HCT116 (cell line): ENCODE measurements around the gene NCOA1. TPM values are rescaled to one million over a fixed set of nuclear protein-coding genes. Genes with fewer than 3 reads are reported as not detected.

ENCODE experiments used
- ATAC-seq: fragments of 200-7000 bp; cut with Tn5 transposase; 2 replicates; pipeline ENCODE4 v1.9.1; 2020; ENCODE audit warnings: mild to moderate bottlenecking, moderate library complexity
- BruUV-seq: library from RNA; stranded (reverse); fragments of 400-500 nt; replicated peaks from 2 replicates; lab custom pipeline; 2021; lab: Mats Ljungman, UMichigan
- CTCF ChIA-PET: fragments of 300-600 bp; sonication (Branson Sonifier 250); formaldehyde crosslinking; loops from one replicate; lab custom pipeline; 2021; ENCODE audit warnings: antibody characterized with exemption; lab: Charles Lee
- POLR2A ChIA-PET: fragments of 300-600, 350-600 bp; sonication (Branson Sonifier 250); formaldehyde crosslinking; loops from one replicate; lab custom pipeline; 2021; ENCODE audit warnings: antibody characterized with exemption; lab: Charles Lee
- RAD21 ChIA-PET, 2 experiments: fragments of 300-600 bp; sonication (Branson Sonifier 250); formaldehyde crosslinking; loops; one replicate each; lab custom pipeline; 2023; ENCODE audit warnings: low total read pairs in 2 of 2; ENCODE audit not compliant: uncharacterized antibody in 2 of 2, unreplicated experiment in 2 of 2, low non-redundant PET in 1 of 2; lab: Charles Lee
- DNase-seq: peaks from one replicate; pipeline ENCODE4 v3.0.0-alpha.2; 2010; ENCODE audit warnings: low read depth, low spot score
- H2AFZ ChIP-seq: fragments of 200-600 bp; shearing (Covaris generic), sonication (generic); 2 replicates; pipeline ENCODE4 v1.6.1; 2017; ENCODE audit warnings: low read depth, mixed run types, mixed read lengths, antibody characterized with exemption, low read length; ENCODE audit not compliant: poor library complexity, severe bottlenecking
- H3K27ac ChIP-seq: 2 replicates; pipeline ENCODE4 v1.5.1; 2012; ENCODE audit warnings: low read depth, low read length
- H3K27me3 ChIP-seq: fragments of 200-600 bp; sonication (generic); 2 replicates; pipeline ENCODE4 v1.6.1; 2016; ENCODE audit warnings: mixed run types, low read length, mixed read lengths; ENCODE audit not compliant: insufficient read depth
- H3K36me3 ChIP-seq, 2 experiments: fragments of 200-500 bp in 1 of 2; fragments of 200-600 bp in 1 of 2; sonication (Bioruptor generic) in 1 of 2; sonication (generic) in 1 of 2; 2 replicates each; pipeline versions ENCODE4 v1.5.1 to v1.6.1; 2014 to 2016; ENCODE audit warnings: low read length in 2 of 2, inconsistent platforms in 1 of 2, mixed read lengths in 1 of 2, mixed run types in 1 of 2; ENCODE audit not compliant: insufficient read depth in 2 of 2, control insufficient read depth in 1 of 2
- H3K4me1 ChIP-seq, 2 experiments: fragments of 200-600 bp in 1 of 2; sonication (generic) in 1 of 2; 2 replicates each; pipeline versions ENCODE4 v1.5.1 to v1.6.1; 2012 to 2017; ENCODE audit warnings: low read length in 2 of 2, inconsistent platforms in 1 of 2, mild to moderate bottlenecking in 1 of 2, mixed read lengths in 1 of 2, mixed run types in 1 of 2, moderate library complexity in 1 of 2; ENCODE audit not compliant: insufficient read depth in 2 of 2, control insufficient read depth in 1 of 2
- H3K4me2 ChIP-seq: fragments of 200-600 bp; sonication (generic); 2 replicates; pipeline ENCODE4 v1.6.1; 2017; ENCODE audit warnings: mixed run types, low read length, mixed read lengths
- H3K4me3 ChIP-seq, 2 experiments: fragments of 200-600 bp in 1 of 2; sonication (generic) in 1 of 2; replicated peaks in 1 of 2; 2 replicates each; pipeline ENCODE4 v1.5.1; 2011 to 2016; ENCODE audit warnings: low read length in 2 of 2, control low read depth in 1 of 2, low read depth in 1 of 2, mild to moderate bottlenecking in 1 of 2, mixed read lengths in 1 of 2, mixed run types in 1 of 2
- H3K79me2 ChIP-seq: fragments of 200-600 bp; sonication (generic); 2 replicates; pipeline ENCODE4 v1.6.1; 2017; ENCODE audit warnings: mild to moderate bottlenecking, mixed run types, low read length, moderate library complexity, mixed read lengths; ENCODE audit not compliant: insufficient read depth
- H3K9ac ChIP-seq: fragments of 200-600 bp; sonication (generic); 2 replicates; pipeline ENCODE4 v1.6.1; 2016; ENCODE audit warnings: low read length, mixed read lengths
- H3K9me2 ChIP-seq: fragments of 200-600 bp; sonication (generic), shearing (Covaris generic); 2 replicates; pipeline ENCODE4 v1.6.1; 2017; ENCODE audit warnings: mixed run types, mild to moderate bottlenecking, moderate library complexity; ENCODE audit not compliant: insufficient read depth
- H3K9me3 ChIP-seq, 2 experiments: fragments of 200-500 bp in 1 of 2; fragments of 200-600 bp in 1 of 2; sonication (Bioruptor generic) in 1 of 2; sonication (generic) in 1 of 2; 2 replicates each; pipeline ENCODE4 v1.6.1; 2014 to 2017; ENCODE audit warnings: low read length in 2 of 2, mixed read lengths in 2 of 2, inconsistent platforms in 1 of 2, low read depth in 1 of 2, mild to moderate bottlenecking in 1 of 2, mixed run types in 1 of 2, moderate library complexity in 1 of 2; ENCODE audit not compliant: control insufficient read depth in 1 of 2, insufficient read depth in 1 of 2
- H4K20me1 ChIP-seq: fragments of 200-600 bp; sonication (generic), shearing (Covaris generic); 2 replicates; pipeline ENCODE4 v1.6.1; 2017; ENCODE audit warnings: mixed run types, mild to moderate bottlenecking, moderate library complexity; ENCODE audit not compliant: insufficient read depth
- CBX3 ChIP-seq: IDR thresholded peaks from 2 replicates; pipeline ENCODE4 v1.6.1; 2012; ENCODE audit warnings: low read depth
- CEBPB ChIP-seq: IDR thresholded peaks from 2 replicates; pipeline ENCODE4 v1.6.1; 2012; ENCODE audit warnings: low read depth
- CTCF ChIP-seq, 3 experiments: fragments of 200-600 bp in 1 of 3; sonication (generic) in 1 of 3; IDR thresholded peaks in 2 of 3; conservative IDR thresholded peaks in 1 of 3; 2 replicates each; pipeline ENCODE4 v1.5.1; 2012 to 2017; ENCODE audit warnings: low read depth in 2 of 3, low read length in 2 of 3, antibody characterized with exemption in 1 of 3, borderline replicate concordance in 1 of 3, control low read depth in 1 of 3, mild to moderate bottlenecking in 1 of 3, mixed read lengths in 1 of 3, mixed run types in 1 of 3, moderate library complexity in 1 of 3; ENCODE audit not compliant: insufficient read depth in 1 of 3
- EGR1 ChIP-seq: IDR thresholded peaks from 2 replicates; pipeline ENCODE4 v1.6.1; 2012; ENCODE audit warnings: low read depth
- EZH2phosphoT487 ChIP-seq: fragments of 200-600 bp; IDR thresholded peaks from 2 replicates; pipeline ENCODE4 v1.6.1; 2018; ENCODE audit warnings: antibody characterized with exemption, borderline replicate concordance
- FOSL1 ChIP-seq: IDR thresholded peaks from 2 replicates; pipeline ENCODE4 v1.6.1; 2012; ENCODE audit warnings: low read depth
- JUND ChIP-seq: IDR thresholded peaks from 2 replicates; pipeline ENCODE4 v1.6.1; 2012
- MAX ChIP-seq: IDR thresholded peaks from 2 replicates; pipeline ENCODE4 v1.6.1; 2012
- POLR2A ChIP-seq: IDR thresholded peaks from 2 replicates; pipeline ENCODE4 v1.7.0; 2011; ENCODE audit warnings: borderline replicate concordance; ENCODE audit not compliant: insufficient read depth, insufficient read length; ENCODE audit errors: extremely low read depth
- RAD21 ChIP-seq: IDR thresholded peaks from 2 replicates; pipeline ENCODE4 v1.6.1; 2012; ENCODE audit warnings: low read depth, mild to moderate bottlenecking
- SIN3A ChIP-seq: IDR thresholded peaks from 2 replicates; pipeline ENCODE4 v1.6.1; 2012; ENCODE audit warnings: low read depth
- SP1 ChIP-seq: IDR thresholded peaks from 2 replicates; pipeline ENCODE4 v1.6.1; 2012; ENCODE audit warnings: low read depth
- SRF ChIP-seq: IDR thresholded peaks from 2 replicates; pipeline ENCODE4 v1.6.1; 2012; ENCODE audit warnings: low read depth
- TCF7L2 ChIP-seq: IDR thresholded peaks from 2 replicates; pipeline ENCODE4 v1.7.0; 2011; ENCODE audit warnings: borderline replicate concordance, inconsistent platforms; ENCODE audit not compliant: insufficient read depth, insufficient read length; ENCODE audit errors: extremely low read depth
- YY1 ChIP-seq: IDR thresholded peaks from 2 replicates; pipeline ENCODE4 v1.6.1; 2011; ENCODE audit warnings: low read length, low read depth, moderate library complexity, mild to moderate bottlenecking; ENCODE audit not compliant: insufficient replicate concordance; ENCODE audit errors: extremely low read depth
- intact Hi-C: fragments of 100-400 bp; cut with micrococcal nuclease; formaldehyde crosslinking; loops from 2 replicates; pipeline ENCODE4 v1.10.0; 2022
- total RNA-seq: library from RNA; stranded (reverse); gene quantifications from one replicate; pipeline ENCODE4 v1.2.1, GENCODE V29; 2021; ENCODE audit not compliant: unreplicated experiment

NCOA1 gene
- total RNA-seq, 1 experiment from 2014 or later, result 10.4 TPM

- no peak for TF ChIP-seq CTCF (IDR thresholded peaks at IDR 0.05 in 2 of 3, conservative IDR thresholded peaks at IDR 0.05 in 1 of 3; ENCODE audit: borderline replicate concordance in 1 of 3, insufficient read depth in 1 of 3, low read depth in 2 of 3, low read length in 2 of 3)
- no peak for TF ChIP-seq TCF7L2
- no peak for TF ChIP-seq POLR2A
Observed at GRCh38 chr2:24626131-24626530, 135.1 kb downstream of the NCOA1 start (continued).

DNA sequence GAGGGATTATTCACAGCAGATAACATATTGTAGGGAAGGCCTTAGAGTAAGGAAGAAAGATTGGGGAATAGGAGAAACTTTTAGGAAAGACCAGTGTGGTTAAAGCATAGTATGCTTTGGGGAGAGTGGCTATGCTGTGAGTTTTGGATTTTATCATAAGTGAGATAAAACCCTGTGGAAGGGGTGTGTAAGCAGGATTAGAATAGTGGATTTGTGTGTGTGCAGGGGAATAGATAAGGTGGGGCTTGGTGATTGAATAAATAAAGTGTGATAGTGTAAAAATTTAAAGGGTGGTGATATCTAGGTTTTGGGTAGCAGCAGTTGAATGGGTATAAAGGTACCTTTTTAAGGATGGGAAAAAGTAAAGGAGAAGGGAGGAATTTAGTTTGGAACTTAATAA, 137.7 kb downstream of the NCOA1 start:
- no peaks in the 10 kb centered on the region for H3K9me3 ChIP-seq
- no peak overlapping the region for H3K9ac ChIP-seq
- H2AFZ ChIP-seq, result no peak overlapping the region
- DNase-seq (no peak), ATAC-seq (no peak)
- ChIA-PET POLR2A (no interaction called here), RAD21 (no interaction called here), CTCF (interaction anchor here (1.2 kb wide), 1 partner anchor 16 kb away, joined by 3 read pairs; no protein-coding TSS in a partner anchor)
- H3K4me3 ChIP-seq, result no peak overlapping the region
- TF ChIP-seq MAX, result no peak
- TF ChIP-seq EGR1, result no peak
- TF ChIP-seq SP1, result no peak
- TF ChIP-seq SIN3A, result no peak
- no peak for TF ChIP-seq CEBPB
- no peak for TF ChIP-seq SRF
- no peak for TF ChIP-seq CBX3
- no peak for TF ChIP-seq EZH2phosphoT487
- no peak for TF ChIP-seq RAD21
- TF ChIP-seq JUND, result no peak
- TF ChIP-seq FOSL1, result no peak
- no peak for TF ChIP-seq YY1
- intact Hi-C loops, result no loop called here
- H3K27ac ChIP-seq, result no peak overlapping the region
- no peak overlapping the region for H3K4me2 ChIP-seq
- BruUV-seq, result no TSS peak
- no peaks in the 10 kb centered on the region for H3K27me3 ChIP-seq
- H4K20me1 ChIP-seq, result no peaks in the 10 kb centered on the region
- no peaks in the 10 kb centered on the region for H3K4me1 ChIP-seq
- H3K9me2 ChIP-seq, result no peaks in the 10 kb centered on the region
- H3K79me2 ChIP-seq, result no peaks in the 10 kb centered on the region
- H3K36me3 ChIP-seq, result no peaks in the 10 kb centered on the region
